Subcutaneous abdominal adipose tissue (tissue), 5 donors: Measurements from ENCODE around the gene TMEM88.
"Not testable (repeated sequence)": the region's sequence is repeated elsewhere in the genome, so short reads cannot be mapped to it uniquely, and the experiment has no call there.

ENCODE experiments used
- H3K27ac ChIP-seq: one replicate; pipeline ENCODE4 v1.7.0; 2013; ENCODE audit warnings: low read depth, mild to moderate bottlenecking, inconsistent platforms, low read length, moderate library complexity
- H3K27me3 ChIP-seq, 5 donors: one replicate each; pipeline ENCODE4 v1.7.0; 2013; ENCODE audit warnings: low read length in 5 of 5, inconsistent platforms in 1 of 5; ENCODE audit not compliant: control insufficient read depth in 5 of 5, insufficient read depth in 4 of 5
- H3K36me3 ChIP-seq, 5 donors: one replicate each; pipeline ENCODE4 v1.7.0; 2013; ENCODE audit warnings: low read length in 5 of 5; ENCODE audit not compliant: control insufficient read depth in 5 of 5, insufficient read depth in 5 of 5
- H3K4me1 ChIP-seq, 5 donors: one replicate each; pipeline ENCODE4 v1.7.0; 2013; ENCODE audit warnings: low read length in 5 of 5, mild to moderate bottlenecking in 3 of 5, moderate library complexity in 1 of 5; ENCODE audit not compliant: control insufficient read depth in 5 of 5, insufficient read depth in 5 of 5
- H3K4me3 ChIP-seq, 5 donors: one replicate each; pipeline ENCODE4 v1.7.0; 2013; ENCODE audit warnings: low read length in 5 of 5, low read depth in 1 of 5
- H3K9ac ChIP-seq, 5 donors: one replicate each; pipeline ENCODE4 v1.7.0; 2013; ENCODE audit warnings: low read length in 5 of 5, mild to moderate bottlenecking in 4 of 5, moderate library complexity in 3 of 5
- H3K9me3 ChIP-seq, 5 donors: one replicate each; pipeline ENCODE4 v1.7.0; 2013; ENCODE audit warnings: low read length in 5 of 5; ENCODE audit not compliant: control insufficient read depth in 5 of 5
- donor health status: healthy.
- donor health status: healthy.
- donor health status: healthy.
- donor health status: healthy.
- donor health status: healthy.

TMEM88 gene

GRCh38 chr17:7855660-7856010 lies 769 bp downstream of the TMEM88 start:
- H3K9ac ChIP-seq: peak overlapping the region in 2 of 5 donors; percentile 42 to 56
- H3K27me3 ChIP-seq: no peaks in the 10 kb centered on the region
- peak overlapping the region in 4 of 5 donors; percentile 46 to 91 (median 86) for H3K4me3 ChIP-seq
- H3K9me3 ChIP-seq: no peaks in the 10 kb centered on the region
- peak overlapping the region; percentile 96 for H3K27ac ChIP-seq
- peaks cover 0 to 36% (median 32%) of the 10 kb centered on the region in 5 donors for H3K36me3 ChIP-seq
- peaks cover 5 to 55% (median 44%) of the 10 kb centered on the region in 5 donors for H3K4me1 ChIP-seq

DNA sequence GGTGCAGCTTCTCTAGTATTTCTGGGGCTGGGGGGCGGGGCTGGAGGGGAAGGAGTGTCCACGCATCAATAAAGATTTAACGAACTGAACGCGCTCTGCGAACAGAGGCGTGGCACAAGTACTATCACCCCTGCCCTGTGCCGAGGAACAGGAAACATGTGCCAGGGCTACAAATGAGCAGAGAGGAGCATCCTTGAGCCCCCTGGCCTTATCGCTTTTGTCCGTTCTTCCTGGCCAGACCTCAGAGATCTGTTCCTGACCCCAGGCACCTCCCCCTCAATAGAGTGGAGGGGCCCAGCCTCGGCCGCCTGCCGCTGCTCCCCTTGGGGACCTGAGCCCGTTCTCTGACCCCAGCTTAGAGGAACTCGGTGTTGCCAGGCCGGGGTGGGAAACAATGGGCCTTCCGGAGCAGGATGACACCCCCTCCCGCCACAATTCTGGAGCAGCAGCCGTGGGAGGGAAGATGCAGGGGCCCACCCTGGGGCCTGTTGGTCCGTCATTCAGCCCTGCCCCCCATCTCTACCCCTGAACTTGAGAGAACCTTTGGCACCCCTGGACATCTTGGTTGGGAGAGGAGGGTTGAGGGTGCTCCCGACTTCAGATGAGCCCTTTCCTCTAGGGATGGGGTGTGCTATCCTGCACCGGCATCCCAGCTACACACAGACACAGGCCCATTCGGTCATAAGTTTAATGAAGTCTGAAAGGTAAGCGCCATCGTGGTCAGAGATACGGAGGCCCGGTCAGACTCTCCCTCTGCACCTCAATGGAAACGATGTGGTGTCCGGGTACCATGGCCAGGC lies 1.3 kb downstream of the TMEM88 start:
- Histone ChIP-seq H3K9me3 (no peaks in the 10 kb centered on the region), H3K36me3 (peaks cover 0 to 30% (median 26%) of the 10 kb centered on the region in 5 donors), H3K27me3 (no peaks in the 10 kb centered on the region)

DNA sequence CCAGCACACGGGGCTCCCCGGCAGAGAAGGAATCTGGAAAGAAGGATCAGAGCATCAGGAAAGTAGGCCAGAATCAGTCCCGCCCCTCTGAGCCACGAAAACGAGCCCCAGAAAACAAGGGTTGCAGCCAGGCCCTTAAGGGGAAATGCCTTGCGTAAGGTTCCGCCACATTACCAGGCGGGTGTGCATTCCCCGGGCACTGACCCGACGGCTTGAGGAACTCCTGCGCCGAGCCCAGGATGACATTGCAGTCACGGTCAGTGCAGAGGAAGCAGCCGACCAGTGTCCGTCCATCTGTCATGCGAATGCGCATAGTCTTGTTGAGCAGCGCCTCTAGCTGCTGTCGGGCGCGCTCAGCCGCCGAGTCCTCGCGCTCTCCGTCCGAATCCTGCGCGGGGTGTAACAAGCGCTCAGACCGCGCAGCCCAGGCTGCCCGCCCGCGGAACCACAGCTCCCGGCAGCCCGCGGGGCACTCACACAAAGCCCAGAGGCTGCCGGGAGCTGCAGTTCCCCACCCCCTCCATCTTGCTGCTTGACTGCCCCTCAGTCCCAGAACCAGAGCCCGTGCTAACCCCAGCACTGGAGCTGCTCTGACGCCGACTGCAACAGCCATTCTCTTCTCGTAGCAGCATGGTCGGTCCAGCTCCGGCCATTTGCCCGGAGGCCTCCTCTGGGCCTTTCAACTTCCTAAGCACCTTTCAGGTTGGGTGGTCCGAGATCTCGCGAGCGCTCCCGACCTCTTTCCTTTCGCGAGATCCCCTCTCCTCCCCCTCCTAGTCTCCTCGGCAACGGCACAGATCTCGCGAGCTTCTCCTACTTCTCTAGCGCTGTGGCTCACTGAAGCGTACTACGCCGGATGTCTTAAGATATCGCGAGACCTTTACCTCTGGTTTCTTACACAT lies 2.2 kb downstream of the TMEM88 start, which contains the start of gene NAA38:
Gene NAA38 (minus strand): TSS at position 749 of the 902 bp plus-strand sequence. CDS start 96 bp downstream, at position 653.
- H3K27ac ChIP-seq: peak within 1 kb of the TSS; percentile 96
- peak within 1 kb of the TSS; percentile 81 to 91 (median 87) for H3K4me3 ChIP-seq
- H3K36me3 ChIP-seq: peaks cover 2 to 24% (median 20%) of the 10 kb centered on the region in 5 donors
- peak within 1 kb of the TSS; percentile 68 to 79 (median 75) for H3K9ac ChIP-seq
- no peaks in the 10 kb centered on the region for H3K27me3 ChIP-seq
- peaks cover 5 to 44% (median 35%) of the 10 kb centered on the region in 5 donors for H3K4me1 ChIP-seq
- H3K9me3 ChIP-seq: no peaks in the 10 kb centered on the region

More for the DNA sequence above, 1.3 kb downstream of the TMEM88 start:
- H3K27ac ChIP-seq: peak overlapping the region; percentile 96
- H3K4me3 ChIP-seq: peak overlapping the region; percentile 81 to 91 (median 84)
- H3K4me1 ChIP-seq: peaks cover 5 to 53% (median 44%) of the 10 kb centered on the region in 5 donors
- peak overlapping the region in 4 of 5 donors; percentile 42 to 79 (median 76) for H3K9ac ChIP-seq

DNA sequence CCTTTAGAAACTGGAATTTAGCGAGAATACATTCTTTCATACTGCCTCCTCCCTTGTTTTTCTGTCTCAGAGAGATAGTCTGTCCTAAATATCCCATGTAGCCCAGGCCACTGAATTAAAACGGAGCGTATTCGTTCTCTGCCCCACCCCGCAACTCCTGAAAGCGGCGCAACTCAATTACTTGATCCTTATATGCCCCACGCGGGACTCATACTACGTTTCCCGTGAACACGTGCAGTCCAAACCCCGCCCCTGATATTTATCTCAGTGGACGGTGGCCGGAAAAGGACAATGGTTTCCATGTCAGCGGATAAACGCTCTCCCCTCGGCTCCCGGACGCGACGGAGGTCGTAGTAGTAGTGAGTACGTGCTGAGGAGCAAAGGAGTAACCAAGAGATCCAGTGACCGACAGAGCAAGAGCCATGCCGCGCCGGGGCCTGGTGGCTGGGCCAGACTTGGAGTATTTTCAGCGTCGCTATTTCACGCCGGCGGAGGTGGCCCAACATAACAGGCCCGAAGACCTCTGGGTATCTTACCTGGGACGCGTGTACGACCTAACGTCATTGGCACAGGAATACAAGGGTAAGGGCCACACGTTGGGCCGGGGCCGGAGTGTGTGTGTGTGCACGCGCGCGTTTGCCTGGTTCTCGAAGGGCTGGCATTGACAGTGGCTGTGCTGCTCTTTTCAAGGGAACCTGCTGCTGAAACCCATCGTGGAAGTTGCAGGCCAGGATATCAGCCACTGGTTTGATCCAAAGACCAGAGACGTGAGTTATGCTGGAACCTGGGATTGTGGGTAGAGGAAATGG lies 3.1 kb downstream of the TMEM88 start, which contains the start of gene CYB5D1:
Gene CYB5D1 (plus strand): TSS at position 291 of the 809 bp plus-strand sequence. CDS start 132 bp downstream, at position 423.
- Histone ChIP-seq H3K9me3 (no peaks in the 10 kb centered on the region), H3K27ac (peak within 1 kb of the TSS; percentile 96), H3K27me3 (no peaks in the 10 kb centered on the region), H3K4me3 (peak within 1 kb of the TSS; percentile 81 to 91 (median 87)), H3K36me3 (peaks cover 2 to 18% (median 12%) of the 10 kb centered on the region in 5 donors), H3K4me1 (peaks cover 5 to 41% (median 34%) of the 10 kb centered on the region in 5 donors), H3K9ac (peak within 1 kb of the TSS; percentile 68 to 79 (median 75))

DNA sequence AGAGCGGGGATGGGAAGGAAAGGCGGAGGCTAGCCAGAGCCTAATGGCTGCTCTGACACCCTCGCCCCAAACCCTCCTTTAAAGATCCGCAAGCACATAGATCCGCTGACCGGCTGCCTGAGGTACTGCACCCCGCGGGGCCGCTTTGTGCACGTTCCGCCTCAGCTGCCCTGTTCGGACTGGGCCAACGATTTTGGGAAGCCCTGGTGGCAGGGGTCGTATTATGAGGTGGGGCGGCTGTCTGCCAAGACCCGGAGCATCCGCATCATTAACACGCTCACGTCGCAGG lies 3.6 kb downstream of the TMEM88 start:
- H3K27ac ChIP-seq: peak overlapping the region; percentile 96
- no peaks in the 10 kb centered on the region for H3K9me3 ChIP-seq
- H3K9ac ChIP-seq: peak overlapping the region in 4 of 5 donors; percentile 75 to 79 (median 76)
- peaks cover 5 to 41% (median 34%) of the 10 kb centered on the region in 5 donors for H3K4me1 ChIP-seq
- H3K36me3 ChIP-seq: peaks cover 2 to 15% (median 9%) of the 10 kb centered on the region in 5 donors
- peak overlapping the region; percentile 81 to 91 (median 87) for H3K4me3 ChIP-seq
- H3K27me3 ChIP-seq: no peaks in the 10 kb centered on the region

DNA sequence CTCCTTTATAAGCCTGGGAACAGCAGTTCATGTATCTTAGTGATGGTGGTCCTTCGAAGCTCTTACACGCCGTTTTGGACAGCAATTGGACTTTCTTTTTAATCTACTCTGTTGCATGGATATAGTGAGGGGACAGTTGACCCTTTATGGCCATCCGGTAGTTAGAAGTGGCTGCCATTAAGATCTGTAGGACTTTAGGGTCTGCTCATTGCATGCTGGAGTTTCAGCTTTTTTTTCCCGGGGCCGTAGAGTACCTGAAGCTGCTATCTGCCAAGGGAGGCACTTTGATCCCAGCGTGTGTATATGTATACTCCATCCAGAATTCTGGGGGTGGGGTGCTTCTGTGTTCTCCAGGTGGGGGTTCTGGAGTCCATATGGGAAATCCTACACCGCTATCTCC lies 4.2 kb downstream of the TMEM88 start:
- H3K27ac ChIP-seq: no peak overlapping the region
- H3K27me3 ChIP-seq: no peaks in the 10 kb centered on the region
- H3K4me1 ChIP-seq: peaks cover 5 to 41% (median 34%) of the 10 kb centered on the region in 5 donors
- peaks cover 0 to 15% (median 9%) of the 10 kb centered on the region in 5 donors for H3K36me3 ChIP-seq
- peak overlapping the region in 1 of 5 donors; percentile 87 for H3K4me3 ChIP-seq
- no peaks in the 10 kb centered on the region for H3K9me3 ChIP-seq
- H3K9ac ChIP-seq: peak overlapping the region in 2 of 5 donors; percentile 75 to 79

DNA sequence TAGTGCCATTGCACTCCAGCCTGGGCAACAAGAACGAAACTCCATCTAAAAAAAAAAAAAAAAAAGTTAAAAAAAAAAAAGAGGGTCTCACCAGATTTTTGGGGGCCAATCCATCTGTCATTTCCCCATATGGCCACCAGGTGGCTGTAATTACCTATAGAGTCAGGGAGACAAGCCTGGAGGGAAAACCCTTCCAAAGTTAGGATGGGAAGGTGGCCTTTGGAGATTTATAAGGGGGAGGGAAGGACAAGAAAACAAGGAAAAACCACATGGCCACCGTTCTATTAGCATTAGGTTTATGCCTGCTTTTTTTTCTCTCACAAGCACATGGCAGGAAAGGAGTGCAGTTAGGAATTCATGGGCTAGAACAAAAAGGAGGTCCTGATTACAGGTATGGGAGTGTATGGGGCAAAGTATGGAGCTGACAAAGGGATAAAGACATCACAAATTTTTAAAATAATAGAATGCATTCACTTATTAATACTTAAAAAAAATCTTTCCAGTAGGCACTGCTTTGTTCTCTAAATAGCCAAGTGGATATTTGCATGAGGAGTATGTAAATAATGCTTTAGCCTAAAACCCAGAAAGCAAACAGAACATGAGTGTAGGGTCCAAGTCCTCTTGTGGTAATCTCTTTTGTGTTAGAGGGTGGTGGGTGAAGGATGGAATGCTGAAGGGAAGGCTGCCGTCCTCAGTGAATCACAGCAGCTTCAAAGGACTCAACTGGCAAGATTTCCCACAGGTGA lies 8.0 kb downstream of the TMEM88 start:
- H3K4me3 ChIP-seq: no peak overlapping the region
- peaks cover 0 to 4% (median 0%) of the 10 kb centered on the region in 5 donors for H3K9me3 ChIP-seq
- H3K36me3 ChIP-seq: peaks cover 0 to 15% (median 5%) of the 10 kb centered on the region in 5 donors
- peaks cover 3 to 14% (median 13%) of the 10 kb centered on the region in 5 donors for H3K4me1 ChIP-seq
- no peaks in the 10 kb centered on the region for H3K27me3 ChIP-seq
- H3K27ac ChIP-seq: no peak overlapping the region
- H3K9ac ChIP-seq: no peak overlapping the region

DNA sequence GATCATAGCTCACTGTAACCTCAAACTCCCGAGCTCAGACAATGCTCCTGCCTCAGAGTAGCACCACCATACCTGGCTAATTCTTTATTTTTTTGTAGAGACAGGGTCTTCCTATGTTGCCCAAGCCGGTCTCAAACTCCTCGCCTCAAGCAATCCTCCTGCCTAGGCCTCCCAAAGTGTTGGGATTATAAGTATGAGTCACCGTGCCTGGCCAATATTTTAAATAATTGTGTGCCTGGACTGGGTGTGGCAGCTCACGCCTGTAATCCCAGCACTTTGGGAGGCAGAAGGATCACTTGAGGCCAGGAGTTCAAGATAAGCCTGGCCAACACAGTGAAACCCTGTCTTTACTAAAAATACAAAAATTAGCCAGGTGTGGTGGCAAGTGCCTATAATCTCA lies 9.5 kb downstream of the TMEM88 start:
- H3K9me3 ChIP-seq, H3K9ac ChIP-seq, H3K4me3 ChIP-seq, H3K27ac ChIP-seq, H3K27me3 ChIP-seq, H3K4me1 ChIP-seq: not testable (repeated sequence)
- H3K36me3 ChIP-seq: peaks cover 0 to 17% (median 4%) of the 10 kb centered on the region in 5 donors
